ENCODE results near the gene ATOSA. TPM values are rescaled to one million over a fixed set of nuclear protein-coding genes. Genes with fewer than 3 reads are reported as not detected.

The ATOSA gene
- polyA plus RNA-seq, 1 donor (not counting 4 experiments of a cell fraction or from before 2014, with no cell fraction given), result 19.9 TPM

DNA sequence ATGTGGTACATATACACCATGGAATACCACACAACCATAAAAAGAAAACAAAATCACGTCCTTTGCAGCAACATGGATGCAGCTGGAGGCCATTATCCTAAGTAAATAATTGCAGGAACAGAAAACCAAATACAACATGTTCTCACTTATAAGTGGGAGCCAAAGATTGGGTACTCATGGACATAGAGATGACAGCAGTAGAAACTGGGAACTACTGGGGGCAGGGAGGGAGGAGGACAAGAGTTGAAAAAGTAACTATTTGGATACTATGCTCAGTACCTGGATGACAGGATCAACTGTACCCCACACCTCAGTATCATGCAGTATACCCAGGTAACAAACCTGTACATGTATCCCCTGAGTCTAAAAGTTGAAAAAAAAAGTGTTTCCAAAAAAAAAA lies 23.2 kb upstream of the ATOSA start:
- DNase-seq (ENCODE audit: low read depth, low spot score), result no peak
- H4K20me1 ChIP-seq (ENCODE audit: control insufficient read depth, extremely low read depth, insufficient read depth, low read length), result no peaks in the 10 kb centered on the region
- no peak overlapping the region for H3K9ac ChIP-seq (ENCODE audit: control insufficient read depth, extremely low read depth, insufficient read depth, low read length)
- dilution Hi-C loops (cut with MboI; ENCODE audit: extremely low pct_ligation_motif_present, low sequenced_read_pairs), result no loop called here
- no peaks in the 10 kb centered on the region for H3K27me3 ChIP-seq (ENCODE audit: control insufficient read depth, extremely low read depth, insufficient read depth, low read length)
- no peak for FAIRE-seq
- no peaks in the 10 kb centered on the region for H3K79me2 ChIP-seq (ENCODE audit: control insufficient read depth, insufficient read depth, low read length)
- H3K27ac ChIP-seq (ENCODE audit: control insufficient read depth, insufficient read depth, low read length), result no peak overlapping the region
- no peak for TF ChIP-seq EZH2 (IDR thresholded peaks at IDR 0.05; ENCODE audit: low read length)
- TF ChIP-seq, protein P1, sequence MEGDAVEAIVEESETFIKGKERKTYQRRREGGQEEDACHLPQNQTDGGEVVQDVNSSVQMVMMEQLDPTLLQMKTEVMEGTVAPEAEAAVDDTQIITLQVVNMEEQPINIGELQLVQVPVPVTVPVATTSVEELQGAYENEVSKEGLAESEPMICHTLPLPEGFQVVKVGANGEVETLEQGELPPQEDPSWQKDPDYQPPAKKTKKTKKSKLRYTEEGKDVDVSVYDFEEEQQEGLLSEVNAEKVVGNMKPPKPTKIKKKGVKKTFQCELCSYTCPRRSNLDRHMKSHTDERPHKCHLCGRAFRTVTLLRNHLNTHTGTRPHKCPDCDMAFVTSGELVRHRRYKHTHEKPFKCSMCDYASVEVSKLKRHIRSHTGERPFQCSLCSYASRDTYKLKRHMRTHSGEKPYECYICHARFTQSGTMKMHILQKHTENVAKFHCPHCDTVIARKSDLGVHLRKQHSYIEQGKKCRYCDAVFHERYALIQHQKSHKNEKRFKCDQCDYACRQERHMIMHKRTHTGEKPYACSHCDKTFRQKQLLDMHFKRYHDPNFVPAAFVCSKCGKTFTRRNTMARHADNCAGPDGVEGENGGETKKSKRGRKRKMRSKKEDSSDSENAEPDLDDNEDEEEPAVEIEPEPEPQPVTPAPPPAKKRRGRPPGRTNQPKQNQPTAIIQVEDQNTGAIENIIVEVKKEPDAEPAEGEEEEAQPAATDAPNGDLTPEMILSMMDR (optimal IDR thresholded peaks at IDR 0.05 in 1 of 3, IDR thresholded peaks at IDR 0.05 in 1 of 3, conservative IDR thresholded peaks at IDR 0.05 in 1 of 3; ENCODE audit: extremely low read depth in 1 of 3, insufficient read depth in 2 of 3, low read length in 3 of 3), result no peak
- no peak overlapping the region for H3K4me3 ChIP-seq (ENCODE audit: control insufficient read depth in 2 of 3, extremely low read depth in 1 of 3, insufficient read depth in 2 of 3, low read depth in 1 of 3, low read length in 3 of 3)
- H2AFZ ChIP-seq (ENCODE audit: control insufficient read depth, low read length), result no peak overlapping the region
- H3K36me3 ChIP-seq (ENCODE audit: control insufficient read depth in 2 of 2, extremely low read depth in 1 of 2, insufficient read depth in 2 of 2, low read length in 2 of 2), result no peaks in the 10 kb centered on the region
- H3K9me3 ChIP-seq (ENCODE audit: control insufficient read depth, low read depth, low read length), result no peaks in the 10 kb centered on the region
- no peaks in the 10 kb centered on the region for H3K9me1 ChIP-seq (ENCODE audit: control insufficient read depth, extremely low read depth, insufficient read depth, low read length)
- no peak overlapping the region for H3K4me2 ChIP-seq (ENCODE audit: control insufficient read depth, extremely low read depth, insufficient read depth, low read depth, low read length)
- H3K4me1 ChIP-seq (ENCODE audit: control insufficient read depth, extremely low read depth, insufficient read depth, low read length), result peaks cover 3% of the 10 kb centered on the region

DNA sequence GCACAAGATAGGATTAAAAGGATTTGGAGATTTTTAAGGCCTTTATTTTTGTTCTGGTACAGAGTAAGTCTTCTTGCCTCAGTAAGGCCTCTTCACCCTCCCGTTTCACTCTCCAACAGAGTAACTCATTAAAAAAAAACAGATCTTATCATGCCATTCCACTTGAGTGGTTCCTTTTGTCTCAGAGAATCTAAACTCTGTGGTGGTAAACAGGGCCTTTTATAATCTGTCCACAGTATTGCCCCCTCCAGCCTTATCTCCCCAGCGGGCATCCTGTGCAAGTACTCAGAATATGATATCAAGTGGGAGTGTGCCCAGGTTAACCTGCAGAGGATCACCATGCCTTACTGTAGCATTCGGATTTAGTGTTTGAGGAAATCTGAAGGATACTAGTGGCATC lies 20.3 kb upstream of the ATOSA start:
- Histone ChIP-seq H3K27ac (ENCODE audit: control insufficient read depth, insufficient read depth, low read length) (no peak overlapping the region), H3K4me2 (ENCODE audit: control insufficient read depth, extremely low read depth, insufficient read depth, low read depth, low read length) (no peak overlapping the region), H3K4me3 (ENCODE audit: control insufficient read depth in 2 of 3, extremely low read depth in 1 of 3, insufficient read depth in 2 of 3, low read depth in 1 of 3, low read length in 3 of 3) (no peak overlapping the region), H3K9me3 (ENCODE audit: control insufficient read depth, low read depth, low read length) (no peaks in the 10 kb centered on the region), H3K27me3 (ENCODE audit: control insufficient read depth, extremely low read depth, insufficient read depth, low read length) (no peaks in the 10 kb centered on the region), H3K79me2 (ENCODE audit: control insufficient read depth, insufficient read depth, low read length) (no peaks in the 10 kb centered on the region), H3K36me3 (ENCODE audit: control insufficient read depth in 2 of 2, extremely low read depth in 1 of 2, insufficient read depth in 2 of 2, low read length in 2 of 2) (no peaks in the 10 kb centered on the region), H3K9me1 (ENCODE audit: control insufficient read depth, extremely low read depth, insufficient read depth, low read length) (no peaks in the 10 kb centered on the region), H2AFZ (ENCODE audit: control insufficient read depth, low read length) (no peak overlapping the region), H3K4me1 (ENCODE audit: control insufficient read depth, extremely low read depth, insufficient read depth, low read length) (peaks cover 4% of the 10 kb centered on the region), H4K20me1 (ENCODE audit: control insufficient read depth, extremely low read depth, insufficient read depth, low read length) (no peaks in the 10 kb centered on the region), H3K9ac (ENCODE audit: control insufficient read depth, extremely low read depth, insufficient read depth, low read length) (no peak overlapping the region)
- DNase-seq (ENCODE audit: low read depth, low spot score) (no peak), FAIRE-seq (no peak)
- TF ChIP-seq, protein P1 (optimal IDR thresholded peaks at IDR 0.05 in 1 of 3, IDR thresholded peaks at IDR 0.05 in 1 of 3, conservative IDR thresholded peaks at IDR 0.05 in 1 of 3; ENCODE audit: extremely low read depth in 1 of 3, insufficient read depth in 2 of 3, low read length in 3 of 3), result no peak
- TF ChIP-seq EZH2 (IDR thresholded peaks at IDR 0.05; ENCODE audit: low read length), result no peak
- dilution Hi-C loops (cut with MboI; ENCODE audit: extremely low pct_ligation_motif_present, low sequenced_read_pairs), result no loop called here
